DOHH2 (cell line): Measurements from ENCODE around the gene MAP3K5.

Experiments
- EZH2phosphoT487 ChIP-seq: fragments of 200-600 bp; sonication (generic); IDR thresholded peaks from 2 replicates; pipeline ENCODE4 v1.6.1; 2017; ENCODE audit warnings: borderline replicate concordance, mild to moderate bottlenecking, antibody characterized with exemption, low read length, moderate library complexity, mixed read lengths
- TF ChIP-seq, protein P1 (sequence below): fragments of 200-600 bp; sonication (generic); IDR thresholded peaks from one replicate; pipeline ENCODE4 v1.5.1; 2014; ENCODE audit warnings: antibody characterized with exemption, mild to moderate bottlenecking, low read depth, low read length; ENCODE audit not compliant: poor library complexity, severe bottlenecking

DNA sequence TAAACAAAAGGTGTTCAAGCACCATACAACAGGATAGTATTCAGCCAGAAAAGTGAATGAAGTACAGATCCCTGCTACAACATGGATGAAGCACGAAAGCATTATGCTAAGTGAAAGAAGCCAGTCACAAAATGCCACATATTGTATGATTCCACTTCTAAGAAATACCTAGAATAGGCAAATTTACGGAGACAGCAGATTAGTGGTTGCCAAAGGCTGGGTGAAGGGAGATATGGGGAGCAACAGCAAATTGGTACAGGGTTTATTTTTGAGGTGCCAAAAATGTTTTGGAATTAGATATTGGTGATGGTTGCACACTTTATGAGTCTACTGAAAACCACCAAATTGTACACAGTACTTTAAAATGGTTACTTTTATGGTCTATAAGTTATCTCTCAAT is 23.2 kb downstream of the MAP3K5 start:
- TF ChIP-seq, protein P1, sequence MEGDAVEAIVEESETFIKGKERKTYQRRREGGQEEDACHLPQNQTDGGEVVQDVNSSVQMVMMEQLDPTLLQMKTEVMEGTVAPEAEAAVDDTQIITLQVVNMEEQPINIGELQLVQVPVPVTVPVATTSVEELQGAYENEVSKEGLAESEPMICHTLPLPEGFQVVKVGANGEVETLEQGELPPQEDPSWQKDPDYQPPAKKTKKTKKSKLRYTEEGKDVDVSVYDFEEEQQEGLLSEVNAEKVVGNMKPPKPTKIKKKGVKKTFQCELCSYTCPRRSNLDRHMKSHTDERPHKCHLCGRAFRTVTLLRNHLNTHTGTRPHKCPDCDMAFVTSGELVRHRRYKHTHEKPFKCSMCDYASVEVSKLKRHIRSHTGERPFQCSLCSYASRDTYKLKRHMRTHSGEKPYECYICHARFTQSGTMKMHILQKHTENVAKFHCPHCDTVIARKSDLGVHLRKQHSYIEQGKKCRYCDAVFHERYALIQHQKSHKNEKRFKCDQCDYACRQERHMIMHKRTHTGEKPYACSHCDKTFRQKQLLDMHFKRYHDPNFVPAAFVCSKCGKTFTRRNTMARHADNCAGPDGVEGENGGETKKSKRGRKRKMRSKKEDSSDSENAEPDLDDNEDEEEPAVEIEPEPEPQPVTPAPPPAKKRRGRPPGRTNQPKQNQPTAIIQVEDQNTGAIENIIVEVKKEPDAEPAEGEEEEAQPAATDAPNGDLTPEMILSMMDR, result no peak
- no peak for TF ChIP-seq EZH2phosphoT487
